ACC112 (cell line): ENCODE measurements around the gene TMEM63C.

Experiments
- H2AFZ ChIP-seq: fragments of 200-600 bp; sonication (generic); one replicate; pipeline ENCODE4 v1.6.0; 2017; ENCODE audit warnings: antibody characterized with exemption, low read length; ENCODE audit not compliant: unreplicated experiment
- H3K27ac ChIP-seq: fragments of 200-600 bp; sonication (generic); 2 replicates; pipeline ENCODE4 v1.5.1; 2014; ENCODE audit warnings: low read depth, mild to moderate bottlenecking, antibody characterized with exemption, low read length, moderate library complexity
- H3K27me3 ChIP-seq: fragments of 200-600 bp; sonication (generic); 2 replicates; pipeline ENCODE4 v1.6.1; 2014; ENCODE audit warnings: mild to moderate bottlenecking, antibody characterized with exemption, low read length, moderate library complexity, mixed read lengths; ENCODE audit not compliant: insufficient read depth
- H3K36me3 ChIP-seq: fragments of 200-600 bp; sonication (generic); 2 replicates; pipeline ENCODE4 v1.6.1; 2016; ENCODE audit warnings: mild to moderate bottlenecking, antibody characterized with exemption, low read length, moderate library complexity, mixed read lengths; ENCODE audit not compliant: insufficient read depth
- H3K4me1 ChIP-seq: fragments of 200-600 bp; sonication (generic); one replicate; pipeline ENCODE4 v1.6.1; 2016; ENCODE audit warnings: low read length, mixed read lengths; ENCODE audit not compliant: insufficient read depth, unreplicated experiment, control insufficient read depth
- H3K4me3 ChIP-seq: fragments of 200-600 bp; sonication (generic); 2 replicates; pipeline ENCODE4 v1.5.1; 2014; ENCODE audit warnings: mild to moderate bottlenecking, low read depth, low read length
- H3K79me2 ChIP-seq: fragments of 200-600 bp; sonication (generic); one replicate; pipeline ENCODE4 v1.6.0; 2016; ENCODE audit warnings: low read length; ENCODE audit not compliant: control insufficient read depth, unreplicated experiment, insufficient read depth

Gene TMEM63C

GRCh38 chr14:77241955-77242354 lies 60.4 kb downstream of the TMEM63C start:
- Histone ChIP-seq H3K4me1 (no peaks in the 10 kb centered on the region), H3K27ac (no peak overlapping the region), H3K36me3 (no peaks in the 10 kb centered on the region), H2AFZ (no peak overlapping the region), H3K4me3 (no peak overlapping the region), H3K27me3 (peaks cover 40% of the 10 kb centered on the region; the same call in 1 of the 2 replicates), H3K79me2 (no peaks in the 10 kb centered on the region)

- no peaks in the 10 kb centered on the region for H3K4me1 ChIP-seq
- H3K4me3 ChIP-seq: no peak overlapping the region
- H2AFZ ChIP-seq: no peak overlapping the region
- H3K36me3 ChIP-seq: no peaks in the 10 kb centered on the region
- H3K79me2 ChIP-seq: no peaks in the 10 kb centered on the region
- peaks cover 38% of the 10 kb centered on the region; the same call in 1 of the 2 replicates for H3K27me3 ChIP-seq
- H3K27ac ChIP-seq: no peak overlapping the region
Observed at GRCh38 chr14:77242752-77243151, 61.2 kb downstream of the TMEM63C start.

GRCh38 chr14:77243853-77244252 lies 62.3 kb downstream of the TMEM63C start:
- Histone ChIP-seq H3K36me3 (no peaks in the 10 kb centered on the region), H3K4me1 (no peaks in the 10 kb centered on the region), H3K27me3 (peaks cover 31% of the 10 kb centered on the region; the same call in 1 of the 2 replicates), H3K4me3 (no peak overlapping the region), H3K79me2 (no peaks in the 10 kb centered on the region), H3K27ac (no peak overlapping the region), H2AFZ (no peak overlapping the region)

DNA sequence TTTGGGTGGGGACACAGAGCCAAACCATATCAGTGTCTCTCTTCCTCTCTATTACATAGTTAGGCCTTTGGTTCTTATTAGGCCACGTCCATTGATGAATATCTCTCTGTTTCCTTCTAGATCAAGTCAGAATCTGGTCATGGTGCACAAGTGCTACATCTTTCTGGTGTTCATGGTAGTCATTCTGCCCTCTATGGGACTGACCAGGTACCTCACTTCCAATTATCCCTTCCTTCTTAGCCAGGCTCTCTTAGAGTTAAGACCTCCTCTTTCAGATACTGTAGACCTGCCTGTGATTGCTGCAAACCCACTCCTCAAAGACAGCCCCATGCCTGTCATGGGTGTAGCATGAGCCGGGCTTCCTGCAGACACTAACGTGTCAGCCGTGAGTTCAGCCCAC lies 64.2 kb downstream of the TMEM63C start:
- no peaks in the 10 kb centered on the region for H3K4me1 ChIP-seq
- no peak overlapping the region for H3K27ac ChIP-seq

GRCh38 chr14:77246784-77247183 lies 65.2 kb downstream of the TMEM63C start:
- Histone ChIP-seq H3K27me3 (peaks cover 26% of the 10 kb centered on the region), H2AFZ (no peak overlapping the region), H3K79me2 (no peaks in the 10 kb centered on the region), H3K36me3 (no peaks in the 10 kb centered on the region), H3K4me1 (no peaks in the 10 kb centered on the region), H3K27ac (no peak overlapping the region), H3K4me3 (no peak overlapping the region)

More for the DNA sequence above, 64.2 kb downstream of the TMEM63C start:
- H3K79me2 ChIP-seq: no peaks in the 10 kb centered on the region
- no peak overlapping the region for H3K4me3 ChIP-seq
- H3K36me3 ChIP-seq: no peaks in the 10 kb centered on the region
- peaks cover 20% of the 10 kb centered on the region for H3K27me3 ChIP-seq
- no peak overlapping the region for H2AFZ ChIP-seq

GRCh38 chr14:77248666-77249065 lies 67.1 kb downstream of the TMEM63C start:
- H2AFZ ChIP-seq: no peak overlapping the region
- no peak overlapping the region for H3K4me3 ChIP-seq
- no peaks in the 10 kb centered on the region for H3K36me3 ChIP-seq
- peaks cover 38% of the 10 kb centered on the region for H3K27me3 ChIP-seq
- H3K4me1 ChIP-seq: no peaks in the 10 kb centered on the region
- H3K27ac ChIP-seq: no peak overlapping the region
- no peaks in the 10 kb centered on the region for H3K79me2 ChIP-seq

DNA sequence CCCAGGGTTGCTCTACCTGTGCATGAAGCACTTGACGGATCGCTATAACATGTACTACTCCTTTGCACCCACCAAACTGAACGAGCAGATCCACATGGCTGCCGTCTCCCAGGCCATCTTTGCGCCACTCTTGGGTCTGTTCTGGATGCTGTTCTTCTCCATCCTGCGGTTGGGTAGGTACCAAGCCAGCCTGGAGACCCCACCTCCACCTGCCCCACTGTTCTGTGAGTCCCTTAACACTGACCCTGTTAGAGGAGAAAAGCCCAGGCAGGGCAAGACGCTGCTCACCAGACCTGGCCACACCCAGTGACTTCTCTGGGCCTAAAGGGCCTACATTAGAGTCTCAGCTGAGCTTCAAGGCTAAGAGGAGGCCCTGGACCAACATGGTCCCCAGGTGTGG lies 67.7 kb downstream of the TMEM63C start:
- no peak overlapping the region for H3K27ac ChIP-seq
- no peak overlapping the region for H2AFZ ChIP-seq
- H3K4me1 ChIP-seq: no peaks in the 10 kb centered on the region
- no peak overlapping the region for H3K4me3 ChIP-seq
- no peaks in the 10 kb centered on the region for H3K79me2 ChIP-seq
- peaks cover 39% of the 10 kb centered on the region for H3K27me3 ChIP-seq
- H3K36me3 ChIP-seq: no peaks in the 10 kb centered on the region

DNA sequence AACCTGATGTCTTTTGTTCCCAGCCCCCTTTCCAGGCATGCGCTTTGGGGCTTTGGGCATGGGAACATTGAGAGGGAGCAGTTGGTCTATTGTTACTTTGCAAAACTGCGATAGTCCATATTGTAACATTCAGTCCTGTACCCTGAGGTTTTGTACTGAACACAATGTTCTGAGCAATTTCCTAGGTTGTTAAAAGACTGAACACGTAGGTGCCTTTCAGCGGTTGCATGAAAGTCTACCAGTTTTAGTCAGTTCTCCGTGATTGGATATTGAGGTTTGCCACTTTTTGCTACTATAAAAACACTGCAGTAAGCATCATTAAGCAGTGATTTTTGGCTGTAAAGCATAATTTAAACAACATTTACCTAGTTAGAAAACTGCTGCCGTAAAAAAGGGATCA lies 69.3 kb downstream of the TMEM63C start:
- no peak overlapping the region for H3K27ac ChIP-seq
- peaks cover 46% of the 10 kb centered on the region for H3K27me3 ChIP-seq
- H3K4me3 ChIP-seq: no peak overlapping the region
- no peaks in the 10 kb centered on the region for H3K79me2 ChIP-seq
- no peak overlapping the region for H2AFZ ChIP-seq
- H3K36me3 ChIP-seq: no peaks in the 10 kb centered on the region
- H3K4me1 ChIP-seq: no peaks in the 10 kb centered on the region

DNA sequence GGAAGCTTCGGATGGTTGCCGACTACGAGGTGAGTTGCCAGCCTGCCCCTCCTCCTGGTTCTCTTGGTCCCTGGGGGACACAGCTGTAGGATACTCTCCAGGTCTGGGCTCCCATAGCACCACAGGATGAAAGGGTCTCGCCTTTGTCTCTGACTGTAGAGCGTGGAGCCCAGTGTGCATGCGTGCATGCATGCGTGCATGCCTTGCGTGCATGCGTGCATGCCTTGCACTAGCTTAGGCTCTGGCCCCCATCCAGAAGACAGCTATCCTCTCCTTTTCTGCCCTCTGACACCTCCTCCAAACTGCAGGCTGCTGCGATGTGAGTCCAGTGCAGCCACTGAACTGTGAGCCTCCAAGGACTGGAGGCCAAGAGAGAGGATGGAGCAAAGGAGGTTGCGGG lies 70.3 kb downstream of the TMEM63C start:
- H2AFZ ChIP-seq: no peak overlapping the region
- H3K27me3 ChIP-seq: peaks cover 50% of the 10 kb centered on the region
- no peaks in the 10 kb centered on the region for H3K79me2 ChIP-seq
- H3K27ac ChIP-seq: no peak overlapping the region
- no peaks in the 10 kb centered on the region for H3K36me3 ChIP-seq
- no peak overlapping the region for H3K4me3 ChIP-seq
- no peaks in the 10 kb centered on the region for H3K4me1 ChIP-seq

- Histone ChIP-seq H3K79me2 (no peaks in the 10 kb centered on the region), H3K27me3 (peaks cover 63% of the 10 kb centered on the region), H3K4me3 (no peak overlapping the region)
Observed at GRCh38 chr14:77253333-77254190, 72.0 kb downstream of the TMEM63C start.

GRCh38 chr14:77256694-77257093 lies 75.1 kb downstream of the TMEM63C start:
- Histone ChIP-seq H3K4me3 (no peak overlapping the region), H3K79me2 (no peaks in the 10 kb centered on the region), H3K4me1 (no peaks in the 10 kb centered on the region), H3K27ac (no peak overlapping the region), H3K36me3 (no peaks in the 10 kb centered on the region), H2AFZ (no peak overlapping the region), H3K27me3 (peaks cover 83% of the 10 kb centered on the region)

More at GRCh38 chr14:77253333-77254190, 72.0 kb downstream of the TMEM63C start:
- Histone ChIP-seq H2AFZ (no peak overlapping the region), H3K4me1 (no peaks in the 10 kb centered on the region), H3K36me3 (no peaks in the 10 kb centered on the region), H3K27ac (no peak overlapping the region)
